ENCODE measurements around the gene HAVCR1. TPM values are rescaled to one million over a fixed set of nuclear protein-coding genes. Genes with fewer than 3 reads are reported as not detected.

The HAVCR1 gene
- total and polyA plus RNA-seq, 2 of the 13 experiments (the other 11 are each of a cell fraction or from before 2014, with no cell fraction given): 0.93 to 12.3 TPM

DNA sequence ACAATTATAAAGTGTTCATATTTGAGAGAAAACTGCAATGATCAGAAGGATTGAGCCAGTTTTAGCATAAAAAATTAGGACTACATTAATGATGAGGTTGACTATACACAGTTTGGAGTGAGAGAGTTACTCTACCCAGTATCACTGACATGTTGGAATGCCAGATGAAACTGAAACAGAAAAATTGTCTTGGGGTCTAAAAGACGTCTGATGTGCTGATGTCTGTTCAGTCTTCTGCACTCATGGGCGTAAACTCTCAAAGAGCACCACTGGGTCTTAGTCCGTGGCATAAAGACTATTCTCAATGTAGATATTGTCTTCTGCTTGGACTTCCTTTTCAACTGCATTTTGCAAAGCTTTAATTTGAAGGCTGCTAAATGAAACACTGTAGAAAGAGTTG lies 29.5 kb downstream of the HAVCR1 start:
- no peak overlapping the region for H3K4me2 ChIP-seq (ENCODE audit: low read depth, low read length)
- TF ChIP-seq ZNF30 (CRISPR knock-in tag; IDR thresholded peaks at IDR 0.05): no peak
- no peak for TF ChIP-seq PCBP1 (IDR thresholded peaks at IDR 0.05; ENCODE audit: borderline replicate concordance, low read depth, low read length)
- TF ChIP-seq PAF1 (CRISPR knock-in tag; IDR thresholded peaks at IDR 0.05): no peak
- TF ChIP-seq IKZF1 (IDR thresholded peaks at IDR 0.05): no peak
- TF ChIP-seq MBNL3 (CRISPR knock-in tag; conservative IDR thresholded peaks at IDR 0.05): no peak
- no peak for TF ChIP-seq ZNF232 (CRISPR knock-in tag; IDR thresholded peaks at IDR 0.05; ENCODE audit: borderline replicate concordance)
- TF ChIP-seq SMARCC2 (IDR thresholded peaks at IDR 0.05): no peak
- TF ChIP-seq MYC (CRISPR knock-in tag; IDR thresholded peaks at IDR 0.05; ENCODE audit: borderline replicate concordance): no peak
- TF ChIP-seq ZSCAN31 (CRISPR knock-in tag; IDR thresholded peaks at IDR 0.05; ENCODE audit: low read depth): no peak
- TF ChIP-seq LRRFIP1 (CRISPR knock-in tag; conservative IDR thresholded peaks at IDR 0.05): no peak
- no peak for TF ChIP-seq GTF3A (CRISPR knock-in tag; conservative IDR thresholded peaks at IDR 0.05)
- TF ChIP-seq, protein P1, sequence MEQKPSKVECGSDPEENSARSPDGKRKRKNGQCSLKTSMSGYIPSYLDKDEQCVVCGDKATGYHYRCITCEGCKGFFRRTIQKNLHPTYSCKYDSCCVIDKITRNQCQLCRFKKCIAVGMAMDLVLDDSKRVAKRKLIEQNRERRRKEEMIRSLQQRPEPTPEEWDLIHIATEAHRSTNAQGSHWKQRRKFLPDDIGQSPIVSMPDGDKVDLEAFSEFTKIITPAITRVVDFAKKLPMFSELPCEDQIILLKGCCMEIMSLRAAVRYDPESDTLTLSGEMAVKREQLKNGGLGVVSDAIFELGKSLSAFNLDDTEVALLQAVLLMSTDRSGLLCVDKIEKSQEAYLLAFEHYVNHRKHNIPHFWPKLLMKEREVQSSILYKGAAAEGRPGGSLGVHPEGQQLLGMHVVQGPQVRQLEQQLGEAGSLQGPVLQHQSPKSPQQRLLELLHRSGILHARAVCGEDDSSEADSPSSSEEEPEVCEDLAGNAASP (CRISPR knock-in tag; IDR thresholded peaks at IDR 0.05; ENCODE audit: borderline replicate concordance): no peak
- TF ChIP-seq, protein P2, sequence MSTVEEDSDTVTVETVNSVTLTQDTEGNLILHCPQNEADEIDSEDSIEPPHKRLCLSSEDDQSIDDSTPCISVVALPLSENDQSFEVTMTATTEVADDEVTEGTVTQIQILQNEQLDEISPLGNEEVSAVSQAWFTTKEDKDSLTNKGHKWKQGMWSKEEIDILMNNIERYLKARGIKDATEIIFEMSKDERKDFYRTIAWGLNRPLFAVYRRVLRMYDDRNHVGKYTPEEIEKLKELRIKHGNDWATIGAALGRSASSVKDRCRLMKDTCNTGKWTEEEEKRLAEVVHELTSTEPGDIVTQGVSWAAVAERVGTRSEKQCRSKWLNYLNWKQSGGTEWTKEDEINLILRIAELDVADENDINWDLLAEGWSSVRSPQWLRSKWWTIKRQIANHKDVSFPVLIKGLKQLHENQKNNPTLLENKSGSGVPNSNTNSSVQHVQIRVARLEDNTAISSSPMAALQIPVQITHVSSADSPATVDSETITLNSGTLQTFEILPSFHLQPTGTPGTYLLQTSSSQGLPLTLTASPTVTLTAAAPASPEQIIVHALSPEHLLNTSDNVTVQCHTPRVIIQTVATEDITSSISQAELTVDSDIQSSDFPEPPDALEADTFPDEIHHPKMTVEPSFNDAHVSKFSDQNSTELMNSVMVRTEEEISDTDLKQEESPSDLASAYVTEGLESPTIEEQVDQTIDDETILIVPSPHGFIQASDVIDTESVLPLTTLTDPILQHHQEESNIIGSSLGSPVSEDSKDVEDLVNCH (CRISPR knock-in tag; IDR thresholded peaks at IDR 0.05): no peak
- TF ChIP-seq YEATS4 (CRISPR knock-in tag; IDR thresholded peaks at IDR 0.05; ENCODE audit: borderline replicate concordance): no peak
- no peak for TF ChIP-seq MAFF (IDR thresholded peaks at IDR 0.05; ENCODE audit: low read depth, low read length)
- TF ChIP-seq, protein P3, sequence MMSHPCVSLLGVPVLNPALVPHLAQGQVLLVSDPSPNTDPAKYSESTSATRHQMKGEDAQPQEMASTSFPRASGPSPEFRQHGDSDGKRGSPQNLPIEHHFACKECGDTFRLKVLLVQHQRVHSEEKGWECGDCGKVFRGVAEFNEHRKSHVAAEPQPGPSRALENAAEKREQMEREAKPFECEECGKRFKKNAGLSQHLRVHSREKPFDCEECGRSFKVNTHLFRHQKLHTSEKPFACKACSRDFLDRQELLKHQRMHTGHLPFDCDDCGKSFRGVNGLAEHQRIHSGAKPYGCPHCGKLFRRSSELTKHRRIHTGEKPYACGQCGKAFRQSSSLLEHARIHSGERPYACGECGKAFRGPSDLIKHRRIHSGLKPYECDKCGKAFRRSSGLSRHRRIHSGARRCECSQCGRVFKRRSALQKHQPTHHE (CRISPR knock-in tag; IDR thresholded peaks at IDR 0.05; ENCODE audit: borderline replicate concordance): no peak
- TF ChIP-seq ZNF263 (CRISPR knock-in tag; IDR thresholded peaks at IDR 0.05): no peak
- peaks cover 30% of the 10 kb centered on the region for H3K4me1 ChIP-seq (ENCODE audit: insufficient read depth, low read length)
- POLR2A ChIA-PET: no interaction called here
- no TSS peak for BruUV-seq (replicated peaks)
- H4K20me1 ChIP-seq (ENCODE audit: insufficient read depth, low read length): no peaks in the 10 kb centered on the region
- H3K36me3 ChIP-seq (replicated peaks in 1 of 2; ENCODE audit: control insufficient read depth in 1 of 2, insufficient read depth in 2 of 2, low read length in 2 of 2): no peaks in the 10 kb centered on the region; a peak in 1 of 5 replicates
- no peak for DNase-seq (ENCODE audit: low spot score)
- in situ Hi-C loops (cut with HindIII; ENCODE audit: extremely low pct_ligation_motif_present, low pct_unique_long_range_greater_than_20kb): no loop called here
- H3K27ac ChIP-seq (ENCODE audit: extremely low read length, insufficient read depth, low read length): no peak overlapping the region
- CTCF ChIA-PET (ENCODE audit: low intra/inter-chr PET ratio, low total read pairs): no interaction called here
- 87% methylated on average over 3 of the region's 3 CpGs for WGBS (ENCODE audit: low lambda C conversion rate)
- H2AFZ ChIP-seq (ENCODE audit: low read length): no peak overlapping the region
- no peak for ATAC-seq
- H3K4me3 ChIP-seq (replicated peaks in 1 of 3; ENCODE audit: insufficient read depth in 1 of 3, low read depth in 2 of 3, low read length in 3 of 3): no peak overlapping the region
- intact Hi-C loops (cut with micrococcal nuclease; ENCODE audit: unreplicated experiment): no loop called here
- H3K9ac ChIP-seq (ENCODE audit: insufficient read depth, low read depth, low read length): no peak overlapping the region
- no peaks in the 10 kb centered on the region for H3K79me2 ChIP-seq (ENCODE audit: insufficient read depth, low read length)
- no peak for FAIRE-seq
- H3K9me3 ChIP-seq (ENCODE audit: low read length): no peaks in the 10 kb centered on the region
- H3K27me3 ChIP-seq (ENCODE audit: control insufficient read depth in 1 of 2, insufficient read depth in 2 of 2, low read length in 2 of 2): no peaks in the 10 kb centered on the region; a peak in 1 of 5 replicates
